GM12872 (cell line): ENCODE measurements around the gene PHGDH.

ENCODE experiments used
- TF ChIP-seq, protein P1 (sequence below): IDR thresholded peaks from 3 replicates; pipeline ENCODE4 v1.5.1; 2011; ENCODE audit warnings: low read depth, mild to moderate bottlenecking, low read length, moderate library complexity; ENCODE audit not compliant: insufficient read depth

PHGDH gene

DNA sequence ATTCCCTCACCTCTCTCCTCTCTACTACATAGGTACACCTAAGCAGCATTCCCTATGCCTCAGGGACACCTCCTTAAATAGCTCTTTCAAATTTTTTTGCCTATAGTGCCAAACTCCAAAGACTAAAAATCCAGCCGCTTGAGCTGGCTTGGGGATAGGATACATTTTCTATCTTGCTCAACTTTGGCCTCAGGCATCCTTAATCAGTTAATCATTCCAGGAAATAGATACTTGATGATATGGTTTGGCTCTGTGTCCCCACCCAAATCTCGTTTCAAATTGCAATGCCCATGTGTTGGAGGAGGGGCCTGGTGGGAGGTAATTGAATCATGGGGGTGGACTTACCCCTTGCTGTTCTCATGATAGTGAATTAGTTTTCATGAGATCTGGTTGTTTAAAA lies 11.4 kb upstream of the PHGDH start:
- TF ChIP-seq, protein P1, sequence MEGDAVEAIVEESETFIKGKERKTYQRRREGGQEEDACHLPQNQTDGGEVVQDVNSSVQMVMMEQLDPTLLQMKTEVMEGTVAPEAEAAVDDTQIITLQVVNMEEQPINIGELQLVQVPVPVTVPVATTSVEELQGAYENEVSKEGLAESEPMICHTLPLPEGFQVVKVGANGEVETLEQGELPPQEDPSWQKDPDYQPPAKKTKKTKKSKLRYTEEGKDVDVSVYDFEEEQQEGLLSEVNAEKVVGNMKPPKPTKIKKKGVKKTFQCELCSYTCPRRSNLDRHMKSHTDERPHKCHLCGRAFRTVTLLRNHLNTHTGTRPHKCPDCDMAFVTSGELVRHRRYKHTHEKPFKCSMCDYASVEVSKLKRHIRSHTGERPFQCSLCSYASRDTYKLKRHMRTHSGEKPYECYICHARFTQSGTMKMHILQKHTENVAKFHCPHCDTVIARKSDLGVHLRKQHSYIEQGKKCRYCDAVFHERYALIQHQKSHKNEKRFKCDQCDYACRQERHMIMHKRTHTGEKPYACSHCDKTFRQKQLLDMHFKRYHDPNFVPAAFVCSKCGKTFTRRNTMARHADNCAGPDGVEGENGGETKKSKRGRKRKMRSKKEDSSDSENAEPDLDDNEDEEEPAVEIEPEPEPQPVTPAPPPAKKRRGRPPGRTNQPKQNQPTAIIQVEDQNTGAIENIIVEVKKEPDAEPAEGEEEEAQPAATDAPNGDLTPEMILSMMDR: no peak

DNA sequence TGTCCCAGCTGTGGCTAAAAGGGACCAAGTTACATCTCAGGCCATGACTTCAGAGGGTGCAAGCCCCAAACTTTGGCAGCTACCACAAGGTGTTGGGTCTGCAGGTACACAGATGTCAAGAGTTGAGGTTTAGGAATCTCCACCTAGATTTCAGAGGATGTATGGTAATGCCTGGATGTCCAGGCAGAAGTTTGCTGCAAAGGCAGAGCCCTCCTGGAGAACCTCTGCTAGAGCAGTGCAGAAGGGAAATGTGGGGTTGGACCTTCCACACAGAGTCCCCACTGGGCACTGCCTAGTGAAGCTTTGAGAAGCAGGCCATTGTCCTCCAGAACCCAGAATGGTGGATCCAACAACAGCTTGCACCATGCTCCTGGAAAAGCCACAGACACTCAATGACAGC lies 10.1 kb upstream of the PHGDH start:
- TF ChIP-seq, protein P1: no peak

DNA sequence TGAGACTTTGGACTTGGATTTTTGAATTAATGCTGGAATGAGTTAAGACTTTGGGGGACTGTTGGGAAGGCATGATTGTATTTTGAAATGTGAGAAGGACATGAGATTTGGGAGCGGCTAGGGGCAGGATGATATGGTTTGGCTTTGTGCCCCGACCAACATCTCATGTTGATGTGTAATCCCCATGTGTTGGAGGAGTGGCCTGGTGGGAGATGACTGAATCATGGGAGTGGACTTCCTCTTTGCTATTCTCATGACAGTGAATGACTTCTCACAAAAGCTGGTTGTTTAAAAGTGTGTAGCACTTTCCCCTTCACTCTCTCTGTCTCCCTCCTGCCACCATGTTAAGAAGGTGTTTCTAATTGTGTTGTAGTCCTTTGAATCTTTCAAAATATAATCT lies 9.3 kb upstream of the PHGDH start:
- TF ChIP-seq, protein P1: no peak

DNA sequence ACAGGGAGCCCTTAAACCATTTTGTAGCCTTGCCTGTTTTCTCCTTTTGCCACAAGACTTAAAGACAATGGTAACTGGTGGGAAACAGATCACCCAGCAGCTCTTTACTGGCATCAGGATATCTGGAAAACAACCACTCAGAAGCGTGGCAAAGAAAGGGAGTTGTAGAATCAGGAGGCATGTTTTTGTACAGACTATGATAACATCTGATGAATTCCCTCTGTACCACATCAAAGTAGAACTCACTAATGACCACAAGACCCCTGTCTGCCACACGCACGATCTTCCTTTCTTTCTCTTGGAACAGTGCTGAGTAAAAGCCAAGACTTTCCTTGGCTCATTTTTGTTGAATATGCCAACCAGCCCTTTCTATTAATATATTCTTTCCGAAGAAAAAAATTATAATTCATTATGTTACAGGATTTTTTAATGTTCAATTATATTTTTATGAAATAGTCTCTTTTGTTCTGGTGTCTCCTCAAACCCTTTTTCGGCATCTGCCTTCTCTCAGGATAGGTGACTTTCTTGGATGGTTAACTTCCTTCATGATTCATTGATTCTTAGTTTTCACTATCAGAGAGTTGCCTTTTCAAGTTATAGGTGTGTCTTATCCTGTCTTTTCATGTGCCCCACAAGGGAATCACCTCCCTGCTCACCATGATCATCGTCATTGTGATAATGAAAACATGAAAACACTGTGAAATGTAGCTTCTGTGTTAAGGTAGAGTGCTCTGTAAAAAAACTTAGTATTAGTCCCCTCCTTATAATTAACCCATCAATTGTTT lies 7.9 kb upstream of the PHGDH start:
- TF ChIP-seq, protein P1: no peak

DNA sequence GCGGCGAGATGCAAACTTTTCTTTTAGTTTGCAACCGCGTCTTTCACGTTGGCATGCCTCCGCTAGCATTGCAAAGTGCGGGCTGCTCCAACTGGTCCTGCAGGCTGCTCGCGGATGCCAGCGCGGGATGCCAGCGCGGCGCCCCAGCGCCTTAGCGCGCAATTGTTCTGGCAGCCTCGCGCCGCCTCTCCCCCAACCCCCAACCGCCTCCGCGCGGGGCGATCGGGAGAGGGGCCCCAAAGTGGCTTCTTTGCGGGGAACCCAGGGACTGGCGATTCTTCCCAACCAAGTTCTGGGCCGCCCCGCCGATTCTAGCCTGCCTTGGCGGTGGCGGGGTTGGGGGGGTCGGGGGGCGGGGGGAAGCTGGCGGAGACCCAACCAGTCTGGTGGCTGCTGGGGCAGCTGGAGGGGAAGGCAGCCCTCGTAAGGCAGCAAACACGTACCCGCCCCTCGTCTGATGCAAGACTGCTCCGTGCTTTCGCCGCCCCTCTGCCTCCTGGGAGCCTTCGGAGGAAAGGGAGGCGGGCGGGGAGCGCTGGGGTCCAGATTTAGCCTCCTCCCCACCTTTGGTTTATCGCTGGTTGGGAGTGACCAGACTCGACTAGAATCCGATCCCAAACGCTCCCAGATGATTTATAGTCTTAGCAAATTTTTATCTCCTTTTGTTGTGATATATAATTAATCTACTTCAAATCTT lies 756 bp downstream of the PHGDH start:
- TF ChIP-seq, protein P1: no peak

DNA sequence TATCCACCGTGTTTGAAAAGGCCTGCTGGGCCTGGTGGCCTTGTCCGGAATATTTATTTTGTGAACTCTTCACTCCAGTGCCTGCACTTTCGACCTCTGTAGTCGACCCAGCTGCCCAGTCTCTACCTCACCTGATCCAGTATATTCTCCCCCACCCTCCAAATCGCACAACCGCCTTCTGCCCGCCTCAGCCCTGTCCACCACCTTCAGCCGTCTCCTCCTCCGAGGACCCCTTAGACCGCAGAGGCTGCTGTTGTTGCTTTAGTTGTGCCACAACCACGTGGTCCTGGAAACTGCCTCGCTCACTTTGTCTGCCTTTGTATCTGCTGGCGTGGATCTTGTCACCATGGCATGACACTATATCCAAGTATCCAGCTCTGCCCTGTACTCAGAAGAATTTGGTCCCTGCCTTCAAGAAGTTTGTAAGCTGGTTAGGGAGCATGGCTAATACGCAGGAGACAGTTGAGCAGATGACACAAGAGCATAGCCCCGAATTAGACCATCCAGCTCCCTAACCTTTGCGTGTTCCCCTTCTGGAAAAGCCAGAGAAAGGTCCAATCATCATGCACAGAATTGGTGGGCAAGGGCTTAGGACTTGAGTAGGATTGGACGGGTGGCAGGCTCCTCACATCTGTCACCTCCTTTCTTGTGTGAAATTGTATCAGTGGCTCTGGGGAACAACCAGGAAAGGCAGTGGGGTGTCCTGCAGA lies 1.5 kb downstream of the PHGDH start:
- TF ChIP-seq, protein P1: no peak

DNA sequence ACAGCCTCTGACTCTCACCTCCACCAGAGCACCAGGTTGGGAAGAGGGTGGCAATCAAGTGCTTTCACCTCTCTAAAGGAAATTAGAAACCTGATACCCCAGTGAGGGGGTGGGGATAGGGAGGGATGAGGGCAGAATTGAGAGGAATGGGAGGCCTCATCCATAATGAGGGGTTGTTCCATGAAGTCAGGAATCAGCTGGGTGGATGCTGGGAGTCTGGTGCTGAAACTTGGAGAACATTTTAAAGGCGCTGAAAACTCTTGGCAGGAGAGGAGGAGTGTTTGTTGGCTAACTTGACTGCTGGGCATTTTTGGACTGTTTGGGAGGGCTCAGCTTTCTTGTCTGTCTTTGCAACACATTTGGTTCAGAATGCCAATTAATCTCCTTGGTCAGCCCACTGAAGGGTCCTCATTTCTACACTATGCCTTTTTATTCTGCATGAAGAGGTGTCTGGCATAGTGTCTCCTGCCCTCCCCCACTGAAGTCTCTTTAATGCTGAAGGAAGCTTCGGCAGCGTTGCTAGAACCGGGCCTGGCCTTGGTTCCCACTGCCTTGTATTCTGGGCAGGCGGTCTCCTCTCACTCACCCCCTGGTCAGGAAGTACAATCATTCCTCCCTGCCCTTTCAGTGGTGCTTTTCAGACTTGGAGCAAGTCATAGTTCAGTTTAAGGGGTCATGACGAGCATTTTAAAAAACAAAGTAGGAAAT lies 2.2 kb downstream of the PHGDH start:
- TF ChIP-seq, protein P1: no peak
